Transverse colon (tissue), 4 donors: ENCODE measurements around the gene CAMTA1.

ENCODE experiments used
- CTCF ChIP-seq, 5 experiments: fragments of 200-600 bp in 3 of 5; fragments of 450-650 bp in 2 of 5; sonication (generic) in 3 of 5; IDR thresholded peaks; 1 replicate in 2 of 5; 2 replicates in 3 of 5; pipeline ENCODE4 v1.5.1; 2016 to 2017; ENCODE audit warnings: antibody characterized with exemption in 5 of 5, inconsistent platforms in 3 of 5, mild to moderate bottlenecking in 2 of 5, moderate library complexity in 1 of 5
- POLR2A ChIP-seq: fragments of 450-650 bp; IDR thresholded peaks from one replicate; pipeline ENCODE4 v1.6.1; 2016; ENCODE audit warnings: antibody characterized with exemption, mild to moderate bottlenecking, moderate library complexity
- POLR2AphosphoS5 ChIP-seq, 3 donors: sonication (generic); formaldehyde crosslinking; IDR thresholded peaks; one replicate each; pipeline ENCODE4 v1.6.1; 2016; ENCODE audit warnings: antibody characterized with exemption in 3 of 3

- no peak for TF ChIP-seq CTCF (IDR thresholded peaks at IDR 0.05)
- no peak for TF ChIP-seq POLR2AphosphoS5 (IDR thresholded peaks at IDR 0.05)
- TF ChIP-seq POLR2A, result no peak
These were observed 176.0 kb downstream of the CAMTA1 start for GRCh38 chr1:6961289-6961688.
